Left renal pelvis (tissue), 4 donors: Measurements from ENCODE around the gene KEL. TPM values are rescaled to one million over a fixed set of nuclear protein-coding genes. Genes with fewer than 3 reads are reported as not detected.
A peak's percentile ranks its signal among the peaks of the same experiment; 100 is the strongest.

ENCODE experiments used
- DNase-seq, 4 donors: peaks; one replicate each; pipeline ENCODE4 v3.0.0-alpha.2; 2013; ENCODE audit warnings: low read depth in 4 of 4, low spot score in 3 of 4
- polyA plus RNA-seq, 4 donors: library from polyadenylated mRNA; unstranded; fragments of 120-200 nt; gene quantifications; one replicate each; pipeline ENCODE4 v1.2.1, GENCODE V29; 2013; ENCODE audit not compliant: insufficient read length in 4 of 4

The KEL gene
- polyA plus RNA-seq, 4 donors: 1.1 to 3.8 (median 3.3) TPM

- no peak for DNase-seq
These were observed 1.8 kb upstream of the KEL start for GRCh38 chr7:142963993-142964392.

- peak in 1 of 4 donors; percentile 8 for DNase-seq
These were observed 828 bp upstream of the KEL start for GRCh38 chr7:142962991-142963390.

- no peak for DNase-seq
These were observed 579 bp downstream of the KEL start for GRCh38 chr7:142961595-142961972.

GRCh38 chr7:142960955-142961512 is 1.1 kb downstream of the KEL start:
- no peak for DNase-seq

- no peak for DNase-seq
These were observed 3.0 kb downstream of the KEL start for GRCh38 chr7:142959202-142959601.

GRCh38 chr7:142957723-142958122 is 4.4 kb downstream of the KEL start:
- DNase-seq: no peak

- no peak for DNase-seq
These were observed 5.1 kb downstream of the KEL start for GRCh38 chr7:142956951-142957623.

- DNase-seq: no peak
These were observed 7.4 kb downstream of the KEL start for GRCh38 chr7:142954680-142955268.

GRCh38 chr7:142950235-142950634 is 11.9 kb downstream of the KEL start:
- no peak for DNase-seq

- DNase-seq: no peak
These were observed 13.6 kb downstream of the KEL start for GRCh38 chr7:142948603-142949002.

GRCh38 chr7:142945001-142945400 is 17.2 kb downstream of the KEL start:
- DNase-seq: no peak

- DNase-seq: no peak
These were observed 18.4 kb downstream of the KEL start for GRCh38 chr7:142943706-142944268.

GRCh38 chr7:142942746-142943145 is 19.4 kb downstream of the KEL start:
- no peak for DNase-seq

GRCh38 chr7:142941541-142941940 is 20.6 kb downstream of the KEL start:
- no peak for DNase-seq

GRCh38 chr7:142940966-142941535 is 21.1 kb downstream of the KEL start:
- DNase-seq: no peak

- no peak for DNase-seq
These were observed 22.8 kb downstream of the KEL start, which contains the start of gene LLCFC1 for GRCh38 chr7:142939226-142939910. Gene LLCFC1, plus strand, starts transcription at chr7:142939484. Its CDS starts 138 bp downstream, at chr7:142939622.

- DNase-seq: no peak
These were observed 23.6 kb downstream of the KEL start for GRCh38 chr7:142938611-142939010.

GRCh38 chr7:142935941-142936565 is 26.1 kb downstream of the KEL start:
- DNase-seq: no peak

GRCh38 chr7:142934056-142934455 is 28.1 kb downstream of the KEL start:
- no peak for DNase-seq

GRCh38 chr7:142933624-142934023 is 28.5 kb downstream of the KEL start, which contains the start of gene TRPV5:
Gene TRPV5, minus strand, starts transcription at chr7:142933746. Its CDS starts 287 bp downstream, at chr7:142933459.
- no peak for DNase-seq
